Sigmoid colon (tissue), 4 donors: Measurements from ENCODE around the gene STRN.

Source experiments
- EP300 ChIP-seq, 4 donors: sonication (generic); formaldehyde crosslinking; IDR thresholded peaks; one replicate each; pipeline ENCODE4 v1.6.1; 2017; ENCODE audit warnings: antibody characterized with exemption in 4 of 4
- POLR2A ChIP-seq, 2 donors: fragments of 450-650 bp; IDR thresholded peaks; one replicate each; pipeline ENCODE4 v1.6.1; 2016; ENCODE audit warnings: antibody characterized with exemption in 2 of 2, mild to moderate bottlenecking in 2 of 2, moderate library complexity in 2 of 2
- POLR2AphosphoS5 ChIP-seq, 4 donors: sonication (generic); formaldehyde crosslinking; IDR thresholded peaks; one replicate each; pipeline ENCODE4 v1.6.1; 2017; ENCODE audit warnings: antibody characterized with exemption in 4 of 4
- TF ChIP-seq, protein P1 (sequence below), 4 experiments: fragments of 450-650 bp in 3 of 4; fragments of 200-600 bp in 1 of 4; IDR thresholded peaks; one replicate each; pipeline ENCODE4 v1.5.1; 2016 to 2019; ENCODE audit warnings: antibody characterized with exemption in 4 of 4, mild to moderate bottlenecking in 3 of 4, moderate library complexity in 2 of 4

- TF ChIP-seq, protein P1, sequence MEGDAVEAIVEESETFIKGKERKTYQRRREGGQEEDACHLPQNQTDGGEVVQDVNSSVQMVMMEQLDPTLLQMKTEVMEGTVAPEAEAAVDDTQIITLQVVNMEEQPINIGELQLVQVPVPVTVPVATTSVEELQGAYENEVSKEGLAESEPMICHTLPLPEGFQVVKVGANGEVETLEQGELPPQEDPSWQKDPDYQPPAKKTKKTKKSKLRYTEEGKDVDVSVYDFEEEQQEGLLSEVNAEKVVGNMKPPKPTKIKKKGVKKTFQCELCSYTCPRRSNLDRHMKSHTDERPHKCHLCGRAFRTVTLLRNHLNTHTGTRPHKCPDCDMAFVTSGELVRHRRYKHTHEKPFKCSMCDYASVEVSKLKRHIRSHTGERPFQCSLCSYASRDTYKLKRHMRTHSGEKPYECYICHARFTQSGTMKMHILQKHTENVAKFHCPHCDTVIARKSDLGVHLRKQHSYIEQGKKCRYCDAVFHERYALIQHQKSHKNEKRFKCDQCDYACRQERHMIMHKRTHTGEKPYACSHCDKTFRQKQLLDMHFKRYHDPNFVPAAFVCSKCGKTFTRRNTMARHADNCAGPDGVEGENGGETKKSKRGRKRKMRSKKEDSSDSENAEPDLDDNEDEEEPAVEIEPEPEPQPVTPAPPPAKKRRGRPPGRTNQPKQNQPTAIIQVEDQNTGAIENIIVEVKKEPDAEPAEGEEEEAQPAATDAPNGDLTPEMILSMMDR (IDR thresholded peaks at IDR 0.05): no peak
- TF ChIP-seq POLR2A (IDR thresholded peaks at IDR 0.05) (no peak), POLR2AphosphoS5 (IDR thresholded peaks at IDR 0.05) (no peak), EP300 (IDR thresholded peaks at IDR 0.05) (no peak)
Measured at GRCh38 chr2:36904636-36905035, 61.7 kb downstream of the STRN start.
